GM19023 (cell line): ENCODE data around the gene DIAPH2.
A peak's percentile ranks its signal among the peaks of the same experiment; 100 is the strongest.

Experiments used
- ATAC-seq: cut with Tn5 transposase; IDR thresholded peaks from one replicate; pipeline ENCODE4 v1.9.1; 2021; ENCODE audit warnings: mild to moderate bottlenecking, moderate library complexity; ENCODE audit not compliant: unreplicated experiment

DIAPH2 gene

GRCh38 chrX:97030463-97030862, 345.8 kb downstream of the DIAPH2 start:
- no peak for ATAC-seq

DNA sequence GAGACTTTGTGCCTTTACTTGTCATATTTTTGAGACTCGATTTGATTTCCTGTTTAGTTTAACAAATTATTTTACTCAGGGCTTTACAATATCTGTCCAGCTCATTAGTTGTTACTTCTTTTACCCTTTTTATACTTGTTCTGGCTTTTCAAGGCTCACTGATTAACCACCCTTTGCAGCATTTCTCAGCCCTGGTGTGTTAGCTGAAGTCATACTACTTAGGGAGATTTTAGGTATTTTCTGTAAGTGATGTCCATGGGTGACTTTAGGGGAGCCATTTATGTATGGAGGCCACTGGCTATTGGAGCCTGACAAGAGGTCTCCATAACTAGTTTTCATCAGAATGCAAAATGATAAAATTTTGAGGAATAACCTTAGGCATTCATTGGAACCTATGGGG, 346.3 kb downstream of the DIAPH2 start:
- no peak for ATAC-seq

DNA sequence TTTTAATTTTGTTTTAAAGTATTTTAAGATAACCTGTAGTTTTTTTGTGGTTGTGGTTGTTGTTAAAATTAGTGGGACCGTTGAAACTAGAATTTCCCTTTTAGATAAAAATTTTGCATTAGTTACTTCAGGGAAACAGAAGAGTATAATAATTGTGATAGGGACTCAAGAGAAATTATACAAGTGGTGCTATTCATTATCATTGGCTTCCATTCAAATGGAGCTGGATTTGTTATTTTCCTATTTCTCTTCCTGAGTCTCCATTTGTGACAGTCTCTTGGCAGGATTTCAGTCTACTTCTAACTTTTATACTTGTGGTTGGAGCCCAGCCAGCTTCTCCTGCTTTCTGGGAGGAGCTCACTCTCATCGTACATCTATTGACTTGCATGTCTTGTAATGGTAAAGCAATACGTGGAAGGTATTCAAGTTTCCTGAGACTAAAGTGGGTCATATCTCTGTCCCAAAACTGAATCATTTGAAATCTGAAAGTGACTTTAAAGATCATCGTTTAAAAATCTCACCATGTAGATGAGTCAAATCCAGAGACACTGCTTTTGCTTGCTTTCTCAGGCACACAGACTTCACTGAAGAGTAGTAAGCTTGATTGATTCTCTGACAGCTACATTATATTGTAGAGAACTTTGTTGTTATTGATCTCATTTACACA, 354.9 kb downstream of the DIAPH2 start:
- ATAC-seq, result peak; percentile 86

DNA sequence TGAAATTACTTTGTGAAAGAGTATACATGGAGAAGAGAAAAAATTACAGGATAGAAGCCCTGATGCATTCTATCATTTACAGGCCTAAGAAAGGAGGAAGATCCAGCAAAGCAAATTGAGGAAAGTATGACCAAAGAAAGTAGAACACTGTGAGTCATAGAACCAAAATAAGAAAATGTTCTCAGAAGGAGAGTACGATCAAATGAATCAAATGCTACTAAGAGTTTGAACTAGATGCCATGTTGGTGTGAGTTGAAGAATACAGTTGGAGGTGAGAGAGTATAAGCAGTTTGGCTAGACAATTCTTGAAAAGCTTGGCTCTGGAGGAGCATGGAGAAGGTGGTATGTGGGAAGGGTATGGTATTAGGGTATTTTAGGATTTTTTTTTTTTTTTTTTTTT, 360.8 kb downstream of the DIAPH2 start:
- ATAC-seq, result no peak

- no peak for ATAC-seq
Measured at GRCh38 chrX:97046867-97047266, 362.2 kb downstream of the DIAPH2 start.

DNA sequence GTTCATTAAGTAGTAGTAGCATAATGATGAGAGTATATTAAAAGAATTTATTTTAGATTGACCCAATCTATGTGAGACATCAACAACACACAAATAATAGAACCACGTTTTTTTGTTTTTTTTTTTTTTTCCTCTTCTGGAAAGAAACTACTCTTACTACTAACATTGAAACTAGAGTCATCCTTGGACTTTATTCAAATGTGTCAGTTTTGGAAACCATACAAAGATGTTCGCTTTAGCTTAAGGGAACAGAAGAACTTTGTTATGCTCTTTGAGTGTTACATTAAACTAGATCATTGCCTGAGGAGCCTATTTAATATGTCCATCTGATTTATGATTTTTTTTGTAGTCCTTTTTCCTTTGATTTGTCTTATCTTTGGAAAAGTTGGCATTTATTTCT, 365.8 kb downstream of the DIAPH2 start:
- no peak for ATAC-seq

- ATAC-seq, result no peak
Measured at GRCh38 chrX:97057349-97057909, 372.8 kb downstream of the DIAPH2 start.

GRCh38 chrX:97060020-97060419, 375.4 kb downstream of the DIAPH2 start:
- no peak for ATAC-seq

GRCh38 chrX:97065066-97065465, 380.4 kb downstream of the DIAPH2 start:
- no peak for ATAC-seq

GRCh38 chrX:97065973-97066372, 381.3 kb downstream of the DIAPH2 start:
- ATAC-seq, result no peak

- ATAC-seq, result no peak
Measured at GRCh38 chrX:97066381-97066780, 381.7 kb downstream of the DIAPH2 start.

- no peak for ATAC-seq
Measured at GRCh38 chrX:97070346-97070745, 385.7 kb downstream of the DIAPH2 start.

DNA sequence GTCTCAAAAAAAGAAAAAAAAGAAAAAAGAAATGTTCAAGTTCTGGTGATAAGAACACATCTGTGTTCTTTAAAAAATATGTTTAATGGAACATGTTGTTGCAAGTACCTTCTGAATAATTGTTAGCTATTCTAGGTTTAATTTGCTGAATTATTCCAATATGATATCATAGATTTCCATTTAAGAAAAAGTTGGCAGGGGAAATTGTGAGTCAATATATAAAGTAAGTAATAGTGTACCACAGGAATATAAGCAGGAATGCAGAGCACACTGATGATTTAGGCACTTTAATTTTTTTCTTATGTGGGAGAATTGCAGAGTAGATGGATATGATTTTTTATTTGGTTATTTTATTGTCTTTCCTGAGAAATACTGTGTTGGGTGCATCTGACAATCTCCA, 389.8 kb downstream of the DIAPH2 start:
- ATAC-seq, result no peak

GRCh38 chrX:97089116-97089515, 404.5 kb downstream of the DIAPH2 start:
- no peak for ATAC-seq

GRCh38 chrX:97096385-97096784, 411.7 kb downstream of the DIAPH2 start:
- ATAC-seq, result no peak

DNA sequence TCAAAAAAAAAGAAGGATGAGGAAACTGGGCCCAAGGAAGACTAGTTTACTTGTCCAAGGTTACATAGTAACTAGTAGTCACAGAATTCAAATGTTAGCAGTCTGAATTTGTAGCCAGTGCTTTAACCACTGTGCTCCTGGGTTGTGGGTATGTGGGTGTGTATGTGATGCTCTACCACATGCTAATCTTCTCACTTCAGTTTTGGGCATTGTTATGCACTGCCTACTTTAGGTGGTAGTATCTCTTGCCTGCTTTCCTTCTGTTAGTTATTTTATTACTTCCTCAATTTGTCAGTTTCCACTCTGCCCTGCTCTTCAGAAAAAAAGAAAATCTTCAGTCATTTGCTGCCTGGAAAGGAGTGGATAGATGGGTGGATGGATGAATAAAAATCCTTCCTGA, 418.3 kb downstream of the DIAPH2 start:
- no peak for ATAC-seq

- no peak for ATAC-seq
Measured at GRCh38 chrX:97109730-97110129, 425.1 kb downstream of the DIAPH2 start.

- no peak for ATAC-seq
Measured at GRCh38 chrX:97117572-97117971, 432.9 kb downstream of the DIAPH2 start.

DNA sequence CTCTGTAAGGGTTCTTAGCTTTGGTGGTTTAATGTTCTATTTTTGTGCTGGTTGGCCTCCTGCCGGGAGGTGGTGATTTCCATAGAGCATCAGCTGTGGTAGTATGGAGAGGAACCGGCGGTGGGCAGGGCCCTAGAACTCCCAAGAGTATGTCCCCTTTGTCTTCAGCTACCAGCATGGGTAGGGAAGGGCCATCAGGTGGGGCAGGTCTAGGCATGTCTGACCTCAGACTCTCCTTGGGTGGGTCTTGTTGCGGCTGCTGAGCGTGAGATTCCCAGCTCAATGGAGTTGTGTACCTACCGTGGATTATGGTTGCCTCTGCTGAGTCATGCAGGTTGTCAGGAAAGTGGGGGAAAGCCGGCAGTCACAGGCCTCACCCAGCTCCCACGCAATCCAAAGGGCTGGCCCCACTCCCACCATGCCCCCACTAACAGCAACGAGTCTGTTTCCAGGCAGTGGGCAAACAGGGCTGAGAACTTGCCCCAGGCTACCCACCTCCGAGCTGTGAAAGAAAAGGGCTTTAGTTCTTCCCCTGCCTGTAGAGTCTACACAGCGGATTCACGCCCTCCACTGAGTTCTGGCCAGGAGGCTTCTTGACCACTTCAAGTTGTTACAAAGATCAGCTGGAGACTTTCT, 434.9 kb downstream of the DIAPH2 start:
- ATAC-seq, result no peak

DNA sequence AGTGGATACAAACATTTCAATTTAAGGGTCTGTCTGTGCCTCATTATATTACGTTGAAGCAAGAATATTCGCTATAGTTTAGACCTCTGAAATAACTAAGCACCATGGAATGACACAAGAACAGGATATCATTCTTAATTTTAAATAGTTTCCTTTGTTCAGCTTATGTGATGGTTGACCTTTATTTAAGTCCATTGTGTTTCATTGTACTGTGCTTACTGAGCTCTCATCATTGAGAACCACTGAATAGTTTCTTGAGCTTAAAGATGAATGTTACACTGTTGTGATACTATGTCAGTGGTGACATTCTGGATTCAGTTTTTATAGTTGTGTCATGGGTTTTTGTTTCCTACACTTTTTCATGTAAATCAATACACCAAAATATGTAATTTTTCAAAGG, 438.4 kb downstream of the DIAPH2 start:
- no peak for ATAC-seq

GRCh38 chrX:97126020-97126419, 441.4 kb downstream of the DIAPH2 start:
- no peak for ATAC-seq

GRCh38 chrX:97132664-97133415, 448.2 kb downstream of the DIAPH2 start:
- ATAC-seq, result no peak
